Neuronal stem cell (in vitro differentiated cells): ENCODE data around the gene EPHA6.
"Not testable (repeated sequence)": the region's sequence is repeated elsewhere in the genome, so short reads cannot be mapped to it uniquely, and the experiment has no call there.

Experiments
- DNase-seq: peaks from one replicate; pipeline ENCODE4 v3.0.0-alpha.2; 2013; ENCODE audit warnings: low spot score
- H2AFZ ChIP-seq: one replicate; pipeline ENCODE4 v1.6.1; 2013; ENCODE audit warnings: mild to moderate bottlenecking, low read length, inconsistent platforms
- H2AK5ac ChIP-seq: 2 replicates; pipeline ENCODE4 v1.6.1; 2013; ENCODE audit warnings: low read depth, mild to moderate bottlenecking, inconsistent platforms, low read length, moderate library complexity, mixed read lengths
- H2BK120ac ChIP-seq: 2 replicates; pipeline ENCODE4 v1.6.1; 2013; ENCODE audit warnings: low read depth, mild to moderate bottlenecking, inconsistent platforms, low read length, moderate library complexity, mixed read lengths
- H2BK12ac ChIP-seq: one replicate; pipeline ENCODE4 v1.6.1; 2013; ENCODE audit warnings: low read length, inconsistent platforms
- H2BK15ac ChIP-seq: 2 replicates; pipeline ENCODE4 v1.6.1; 2013; ENCODE audit warnings: mild to moderate bottlenecking, low read length, inconsistent platforms, mixed read lengths
- H2BK5ac ChIP-seq: one replicate; pipeline ENCODE4 v1.6.1; 2013; ENCODE audit warnings: inconsistent platforms, mild to moderate bottlenecking, low read length, moderate library complexity
- H3K14ac ChIP-seq: one replicate; pipeline ENCODE4 v1.6.1; 2013; ENCODE audit warnings: low read length, inconsistent platforms
- H3K18ac ChIP-seq: 2 replicates; pipeline ENCODE4 v1.6.1; 2013; ENCODE audit warnings: low read length, inconsistent platforms
- H3K23ac ChIP-seq: 2 replicates; pipeline ENCODE4 v1.6.1; 2013; ENCODE audit warnings: low read depth, mild to moderate bottlenecking, mixed read lengths, low read length, inconsistent platforms; ENCODE audit not compliant: poor library complexity
- H3K27ac ChIP-seq: replicated peaks from 3 replicates; pipeline ENCODE4 v1.5.1; 2013; ENCODE audit warnings: low read length, inconsistent platforms
- H3K27me3 ChIP-seq, 3 experiments: 2 replicates each; pipeline ENCODE4 v1.6.1; 2013; ENCODE audit warnings: low read length in 3 of 3, mild to moderate bottlenecking in 2 of 3, inconsistent platforms in 1 of 3, low read depth in 1 of 3, mixed read lengths in 1 of 3, moderate library complexity in 1 of 3; ENCODE audit not compliant: control insufficient read depth in 3 of 3, insufficient read depth in 3 of 3
- H3K36me3 ChIP-seq, 2 donors: replicated peaks in 1 of 2; 2 replicates each; pipeline ENCODE4 v1.6.1; 2013; ENCODE audit warnings: low read length in 2 of 2; ENCODE audit not compliant: control insufficient read depth in 2 of 2, insufficient read depth in 2 of 2
- H3K4ac ChIP-seq: 2 replicates; pipeline ENCODE4 v1.6.1; 2013; ENCODE audit warnings: inconsistent platforms, mild to moderate bottlenecking, low read length, moderate library complexity
- H3K4me1 ChIP-seq, 2 donors: 1 replicate in 1 of 2; 2 replicates in 1 of 2; pipeline ENCODE4 v1.6.1; 2013; ENCODE audit warnings: low read length in 2 of 2, low read depth in 1 of 2; ENCODE audit not compliant: control insufficient read depth in 2 of 2, insufficient read depth in 1 of 2
- H3K4me2 ChIP-seq: one replicate; pipeline ENCODE4 v1.6.1; 2013; ENCODE audit warnings: mild to moderate bottlenecking, low read length, inconsistent platforms; ENCODE audit not compliant: insufficient read depth, poor library complexity, severe bottlenecking
- H3K4me3 ChIP-seq, 2 donors: 2 replicates each; pipeline ENCODE4 v1.5.1; 2013; ENCODE audit warnings: low read length in 2 of 2, mild to moderate bottlenecking in 2 of 2, inconsistent platforms in 1 of 2, moderate library complexity in 1 of 2
- H3K79me1 ChIP-seq: one replicate; pipeline ENCODE4 v1.6.1; 2013; ENCODE audit warnings: low read depth, mild to moderate bottlenecking, inconsistent platforms, low read length, moderate library complexity
- H3K9ac ChIP-seq: one replicate; pipeline ENCODE4 v1.6.1; 2013; ENCODE audit warnings: mild to moderate bottlenecking, low read depth, low read length, inconsistent platforms; ENCODE audit not compliant: poor library complexity
- H3K9me3 ChIP-seq, 2 donors: replicated peaks in 1 of 2; 2 replicates each; pipeline versions ENCODE3 to v1.6.1; 2013; ENCODE audit warnings: low read length in 2 of 2, mild to moderate bottlenecking in 2 of 2, inconsistent platforms in 1 of 2, low read depth in 1 of 2, mixed read lengths in 1 of 2, moderate library complexity in 1 of 2; ENCODE audit not compliant: control insufficient read depth in 2 of 2, insufficient read depth in 1 of 2
- H4K8ac ChIP-seq: one replicate; pipeline ENCODE4 v1.6.1; 2013; ENCODE audit warnings: low read depth, mild to moderate bottlenecking, inconsistent platforms, low read length, moderate library complexity
- H4K91ac ChIP-seq: one replicate; pipeline ENCODE4 v1.6.1; 2013; ENCODE audit warnings: low read length, low read depth, mild to moderate bottlenecking, inconsistent platforms; ENCODE audit not compliant: poor library complexity
- WGBS, 2 donors: extraction: QIAGEN DNeasy Blood & Tissue Kit; methylation state at CpG; one replicate each; pipeline ENCODE4 v1.1.7; 2013; ENCODE audit warnings: missing lambda C conversion rate in 2 of 2, mixed read lengths in 1 of 2; ENCODE audit not compliant: insufficient read length in 2 of 2, insufficient replicate concordance in 1 of 2; ENCODE audit errors: extremely low coverage in 2 of 2; 5-methylcytosine and 5-hydroxymethylcytosine counted together

The EPHA6 gene

DNA sequence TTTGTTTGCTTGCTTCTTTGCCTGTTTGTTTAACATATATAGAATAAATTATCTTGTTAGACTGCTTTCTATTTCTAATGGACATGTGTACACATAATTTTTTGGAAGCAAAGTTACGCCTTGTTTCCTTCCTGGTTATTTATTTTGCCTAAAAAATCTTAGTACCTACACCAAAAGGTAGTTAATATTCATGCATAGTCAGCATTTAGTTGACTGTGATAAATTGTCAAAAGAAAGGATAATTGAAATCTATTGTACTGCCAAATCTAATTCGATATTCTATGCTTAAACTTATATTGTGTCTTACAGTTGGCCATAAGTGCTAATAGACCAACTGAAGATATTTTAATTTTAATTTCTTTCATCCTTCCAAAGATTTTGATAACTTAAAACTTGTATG, 716.3 kb downstream of the EPHA6 start:
- no peak overlapping the region for H3K4me3 ChIP-seq
- H2AFZ ChIP-seq, result no peak overlapping the region
- no peaks in the 10 kb centered on the region for H3K4me1 ChIP-seq
- no peak overlapping the region for H3K9ac ChIP-seq
- no peaks in the 10 kb centered on the region for H3K27me3 ChIP-seq
- no peak overlapping the region for H3K14ac ChIP-seq
- H4K91ac ChIP-seq, result no peak overlapping the region
- no peak overlapping the region for H3K27ac ChIP-seq
- H3K4ac ChIP-seq, result no peak overlapping the region
- no peak overlapping the region for H4K8ac ChIP-seq
- no peak overlapping the region for H2BK12ac ChIP-seq
- no peaks in the 10 kb centered on the region for H3K36me3 ChIP-seq
- H2AK5ac ChIP-seq, result no peak overlapping the region
- no peak overlapping the region for H3K18ac ChIP-seq
- H3K79me1 ChIP-seq, result no peaks in the 10 kb centered on the region
- H2BK5ac ChIP-seq, result no peak overlapping the region
- no peak overlapping the region for H3K4me2 ChIP-seq
- WGBS, 2 donors, result no CpG with 5 or more reads among the region's 2 CpGs
- no peak for DNase-seq
- no peak overlapping the region for H2BK120ac ChIP-seq
- H3K9me3 ChIP-seq, result no peaks in the 10 kb centered on the region
- no peak overlapping the region for H2BK15ac ChIP-seq
- H3K23ac ChIP-seq, result no peak overlapping the region

DNA sequence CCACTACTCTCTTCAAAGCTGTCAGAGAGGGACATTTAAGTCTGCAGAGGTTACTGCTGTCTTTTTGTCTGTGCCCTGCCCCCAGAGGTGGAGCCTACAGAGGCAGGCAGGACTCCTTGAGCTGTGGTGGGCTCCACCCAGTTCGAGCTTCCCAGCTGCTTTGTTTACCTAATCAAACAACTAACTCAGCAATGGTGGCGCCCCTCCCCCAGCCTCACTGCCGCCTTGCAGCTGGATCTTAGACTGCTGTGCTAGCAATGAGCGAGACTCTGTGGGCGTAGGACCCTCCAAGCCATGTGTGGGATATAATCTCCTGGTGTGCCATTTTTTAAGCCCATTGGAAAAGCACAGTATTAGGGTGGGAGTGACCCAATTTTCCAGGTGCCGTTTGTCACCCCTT, 733.2 kb downstream of the EPHA6 start:
- not testable (repeated sequence) for H3K14ac ChIP-seq, H3K36me3 ChIP-seq, H3K9ac ChIP-seq, H3K9me3 ChIP-seq, H2BK12ac ChIP-seq, H4K91ac ChIP-seq, H2BK120ac ChIP-seq, H4K8ac ChIP-seq, H2BK5ac ChIP-seq, H3K4ac ChIP-seq, H3K27me3 ChIP-seq, H3K18ac ChIP-seq, H2AFZ ChIP-seq, H3K4me2 ChIP-seq, H3K79me1 ChIP-seq, DNase-seq, H3K4me3 ChIP-seq, H2AK5ac ChIP-seq, H2BK15ac ChIP-seq, H3K4me1 ChIP-seq, H3K23ac ChIP-seq, H3K27ac ChIP-seq
- no CpG with 5 or more reads among the region's 6 CpGs for WGBS, 2 donors

DNA sequence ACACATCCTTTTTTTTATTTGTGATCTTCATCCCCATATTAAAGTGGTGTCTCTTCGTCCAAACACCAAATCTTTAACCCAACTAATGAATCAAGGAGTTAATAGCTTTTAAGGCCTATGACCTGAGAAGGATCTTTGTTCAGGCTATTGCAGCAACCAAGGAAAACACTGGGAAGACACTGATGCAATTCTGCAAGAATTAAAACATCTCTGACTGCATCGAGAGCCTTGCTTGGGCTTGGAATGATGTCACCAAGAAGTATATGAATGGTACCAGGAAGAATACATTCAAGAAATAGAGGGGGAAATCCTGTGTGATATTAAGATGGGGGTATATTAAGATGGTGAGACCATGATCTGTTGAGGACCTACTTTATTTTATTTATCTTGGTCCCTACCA, 736.0 kb downstream of the EPHA6 start:
- no peak overlapping the region for H3K4me2 ChIP-seq
- no peaks in the 10 kb centered on the region for H3K36me3 ChIP-seq

DNA sequence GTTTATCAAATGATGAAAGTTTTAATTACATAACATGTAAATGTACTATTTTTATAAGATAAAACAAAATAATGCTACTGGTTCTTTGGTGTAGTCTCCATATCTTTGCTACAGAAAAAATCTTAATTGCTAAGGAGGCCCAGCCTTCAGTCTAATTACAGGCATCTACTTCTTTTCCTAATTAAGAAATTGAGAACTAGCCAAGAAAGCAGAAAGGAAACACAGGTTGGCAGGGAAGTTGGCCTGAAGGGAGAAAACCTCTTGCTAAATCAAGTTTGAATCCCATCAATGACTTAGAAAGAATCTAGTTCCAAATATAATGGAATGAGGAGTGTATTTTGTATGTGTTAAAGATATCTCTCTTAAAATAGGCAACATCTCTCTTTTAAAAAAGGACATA, 737.8 kb downstream of the EPHA6 start:
- no peak overlapping the region for H3K18ac ChIP-seq
- H3K9me3 ChIP-seq, result peaks cover 0 to 2% of the 10 kb centered on the region in 2 donors
- no peak overlapping the region for H3K4me3 ChIP-seq
- H2BK12ac ChIP-seq, result no peak overlapping the region
- H3K27ac ChIP-seq, result no peak overlapping the region
- H3K23ac ChIP-seq, result no peak overlapping the region
- DNase-seq, result no peak
- no peak overlapping the region for H2BK5ac ChIP-seq
- no peaks in the 10 kb centered on the region for H3K27me3 ChIP-seq
- no peak overlapping the region for H2BK15ac ChIP-seq
- no peak overlapping the region for H3K4me2 ChIP-seq
- H3K4me1 ChIP-seq, result no peaks in the 10 kb centered on the region
- H4K91ac ChIP-seq, result no peak overlapping the region
- no peak overlapping the region for H2AFZ ChIP-seq
- no peak overlapping the region for H2BK120ac ChIP-seq
- no peaks in the 10 kb centered on the region for H3K36me3 ChIP-seq
- H4K8ac ChIP-seq, result no peak overlapping the region
- no peaks in the 10 kb centered on the region for H3K79me1 ChIP-seq
- no peak overlapping the region for H3K4ac ChIP-seq
- H3K14ac ChIP-seq, result no peak overlapping the region
- H2AK5ac ChIP-seq, result no peak overlapping the region
- no peak overlapping the region for H3K9ac ChIP-seq

More for the DNA sequence above, 736.0 kb downstream of the EPHA6 start:
- H3K9me3 ChIP-seq, result peaks cover 0 to 2% of the 10 kb centered on the region in 2 donors
- no peaks in the 10 kb centered on the region for H3K4me1 ChIP-seq
- H2BK5ac ChIP-seq, result no peak overlapping the region
- H3K4me3 ChIP-seq, result no peak overlapping the region
- no peak overlapping the region for H3K18ac ChIP-seq
- WGBS, 2 donors, result no CpG with 5 or more reads among the region's 2 CpGs
- no peak overlapping the region for H3K9ac ChIP-seq
- H2BK12ac ChIP-seq, result no peak overlapping the region
- no peak overlapping the region for H2BK15ac ChIP-seq
- no peak for DNase-seq
- H3K23ac ChIP-seq, result no peak overlapping the region
- no peak overlapping the region for H4K8ac ChIP-seq
- no peak overlapping the region for H3K4ac ChIP-seq
- H2AFZ ChIP-seq, result no peak overlapping the region
- H2AK5ac ChIP-seq, result no peak overlapping the region
- H3K14ac ChIP-seq, result no peak overlapping the region
- no peaks in the 10 kb centered on the region for H3K27me3 ChIP-seq
- no peak overlapping the region for H3K27ac ChIP-seq
- H3K79me1 ChIP-seq, result no peaks in the 10 kb centered on the region
- H2BK120ac ChIP-seq, result no peak overlapping the region
- no peak overlapping the region for H4K91ac ChIP-seq
